Germinal center (tissue), 1 donor: Measurements from ENCODE around the gene DKC1.
"Not testable (repeated sequence)": the region's sequence is repeated elsewhere in the genome, so short reads cannot be mapped to it uniquely, and the experiment has no call there.

ENCODE experiments used
- DNase-seq: peaks from one replicate; pipeline ENCODE4 v3.0.0; 2012; ENCODE audit warnings: mixed read lengths, low spot score

DKC1 gene

GRCh38 chrX:154819771-154820341, 57.2 kb downstream of the DKC1 start:
- peak; percentile 12 for DNase-seq

- DNase-seq: no peak
Observed at GRCh38 chrX:154821523-154821922, 58.9 kb downstream of the DKC1 start.

GRCh38 chrX:154822029-154822428, 59.4 kb downstream of the DKC1 start:
- DNase-seq: no peak

GRCh38 chrX:154824638-154825037, 62.0 kb downstream of the DKC1 start:
- DNase-seq: no peak

- DNase-seq: not testable (repeated sequence)
Observed at GRCh38 chrX:154825586-154825985, 62.9 kb downstream of the DKC1 start.
